ENCODE measurements around the gene FUCA1. TPM values are rescaled to one million over a fixed set of nuclear protein-coding genes. Genes with fewer than 3 reads are reported as not detected.

The FUCA1 gene
- total RNA-seq: 6.5 and 7.9 TPM in 2 replicates

GRCh38 chr1:23867895-23868556 lies at the start of gene FUCA1:
Gene FUCA1 (minus strand): TSS chr1:23868290. CDS start chr1:23868286, 4 bp downstream.

DNA sequence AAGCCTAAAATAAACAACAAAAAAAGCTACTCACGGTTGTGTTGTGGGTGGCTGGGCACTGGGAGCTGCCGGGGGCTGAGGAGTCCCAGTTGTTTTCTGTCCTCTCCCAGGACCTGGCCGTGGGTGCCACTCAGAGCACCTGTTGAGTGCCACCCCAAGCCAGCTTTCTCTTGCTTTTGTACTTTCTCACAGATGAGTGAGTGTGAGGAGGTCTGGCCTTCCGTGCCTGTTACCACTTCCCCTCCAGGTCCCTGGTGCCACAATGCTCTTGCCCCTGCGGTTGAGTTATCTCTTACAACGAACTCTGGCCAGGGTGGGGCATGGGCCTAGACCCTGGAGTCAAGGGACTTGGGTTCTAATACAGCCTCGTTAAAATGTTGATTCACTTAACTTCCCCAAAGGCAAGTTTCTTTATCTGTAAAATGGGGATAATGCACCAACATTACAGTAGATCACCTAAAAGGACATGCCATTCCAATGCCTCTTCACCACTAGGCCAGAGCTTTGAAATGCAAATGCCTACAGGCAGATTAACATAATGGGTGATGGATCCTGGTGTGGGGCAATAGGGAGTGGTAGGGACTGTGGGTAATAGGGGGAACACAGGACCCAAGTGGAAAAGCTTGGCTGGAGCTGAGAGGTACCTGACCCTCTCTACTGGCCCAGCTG lies 45.3 kb upstream of the FUCA1 start, which contains the start of gene CNR2:
Gene CNR2, minus strand, starts transcription at position 151 of the 669 bp plus-strand sequence. CDS start 37,745 bp downstream, outside the sequence.

DNA sequence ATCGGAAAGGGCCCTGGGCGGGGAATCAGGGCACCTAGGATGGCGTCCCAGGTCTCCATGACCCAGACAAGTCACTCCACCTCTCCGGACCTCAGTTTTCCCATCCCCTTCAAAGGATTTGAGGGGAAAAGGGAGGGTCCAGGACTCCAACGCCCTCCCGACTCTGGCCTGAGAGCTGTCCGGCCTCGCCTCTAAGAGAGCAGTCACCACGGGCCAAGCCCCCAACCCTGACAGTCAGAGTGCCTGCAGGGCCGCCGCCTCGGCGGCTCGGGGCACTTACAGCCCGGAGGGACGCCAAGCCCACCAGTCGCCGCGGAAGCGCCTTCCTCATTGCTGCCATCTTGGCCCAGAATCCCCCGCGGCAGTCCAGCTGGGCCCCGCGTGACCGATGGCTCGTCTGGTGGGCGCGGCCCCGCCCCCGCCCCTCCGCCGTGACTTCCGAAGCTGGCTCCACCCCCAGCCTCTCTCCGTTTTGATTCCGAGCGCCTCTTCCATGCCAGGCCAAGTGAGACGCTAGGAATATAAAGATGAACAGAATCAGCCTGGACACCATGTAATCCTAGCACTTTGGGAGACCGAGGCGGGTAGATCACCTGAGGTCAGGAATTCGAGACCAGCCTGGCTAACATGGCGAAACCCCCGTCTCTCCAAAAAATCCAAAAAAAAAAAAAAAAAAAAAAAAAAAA lies 42.9 kb downstream of the FUCA1 start, which contains the start of gene HMGCL:
Gene HMGCL, minus strand, starts transcription at position 354 of the 686 bp plus-strand sequence. Its CDS starts 14 bp downstream, at position 340.

DNA sequence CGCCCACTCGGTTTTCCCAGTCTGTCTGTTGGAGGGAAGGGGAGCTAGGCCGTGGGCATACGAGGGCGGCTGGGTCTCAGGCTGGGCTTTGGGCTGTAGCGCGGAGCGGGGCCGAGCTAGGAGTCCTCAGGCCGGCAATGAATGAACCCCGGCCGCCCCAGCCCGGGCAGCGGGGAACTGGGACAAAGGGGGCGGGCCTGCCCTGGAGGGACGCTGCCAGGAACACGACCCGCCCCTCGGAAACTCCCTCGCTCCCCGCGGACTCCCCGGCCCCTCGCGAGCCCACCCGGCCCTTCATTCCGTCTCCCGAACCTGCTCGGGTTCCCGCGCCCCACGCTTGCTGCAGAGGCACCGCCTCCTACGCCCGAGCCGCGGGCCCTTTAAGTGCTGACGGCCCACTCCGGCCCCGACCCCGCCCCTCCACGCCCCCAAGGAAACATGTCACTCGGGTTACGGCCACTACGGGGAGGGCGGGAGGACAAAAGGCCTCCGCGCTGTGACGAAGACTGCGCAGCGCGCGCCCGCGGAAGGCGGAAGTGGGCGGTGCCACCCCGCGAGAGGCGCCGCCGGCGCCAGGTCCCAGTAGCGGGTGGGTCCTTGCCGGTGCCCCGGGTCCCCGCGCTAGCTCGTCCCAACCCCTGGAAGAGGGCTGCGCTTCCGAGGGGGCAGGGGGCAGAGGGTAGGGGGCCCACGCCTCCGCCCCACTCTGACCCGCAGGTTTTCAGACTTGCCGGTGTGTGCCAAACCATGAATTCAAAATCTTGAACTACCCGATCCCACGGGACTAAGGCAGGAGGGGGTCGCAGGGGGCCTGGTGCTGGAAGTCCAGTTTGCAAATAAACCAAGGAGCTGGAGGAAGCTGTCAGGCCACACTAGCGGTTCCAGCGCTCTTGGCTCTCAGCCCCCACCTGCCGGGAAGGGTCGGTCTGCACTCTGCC lies 67.4 kb downstream of the FUCA1 start, which contains the start of gene GALE:
Gene GALE, minus strand, starts transcription at position 355 of the 938 bp plus-strand sequence. CDS start 1,747 bp downstream, outside the sequence.

Other genes with a start within 250 kb of the FUCA1 start
- 897 and 1,608 TPM in 2 replicates for gene RPL11, start 176.5 kb downstream of the FUCA1 start, total RNA-seq
- gene ELOA, start 124.8 kb downstream of the FUCA1 start, total RNA-seq: 17.6 and 19.2 TPM in 2 replicates
- gene PITHD1, start 89.9 kb downstream of the FUCA1 start, total RNA-seq: 37.7 and 44.2 TPM in 2 replicates
- gene LYPLA2, start 77.1 kb downstream of the FUCA1 start, total RNA-seq: 87.2 and 123 TPM in 2 replicates
- gene GALE, start 67.5 kb downstream of the FUCA1 start, total RNA-seq: 64.3 and 77.4 TPM in 2 replicates
- gene HMGCL, start 42.9 kb downstream of the FUCA1 start, total RNA-seq: 38.7 and 43.9 TPM in 2 replicates
- not detected in 2 replicates for gene CNR2, start 45.1 kb upstream of the FUCA1 start, total RNA-seq
- 113 and 177 TPM in 2 replicates for gene PNRC2, start 91.5 kb upstream of the FUCA1 start, total RNA-seq
- 90.9 and 140 TPM in 2 replicates for gene SRSF10, start 112.0 kb upstream of the FUCA1 start, total RNA-seq
- 0.30 and 0.32 TPM in 2 replicates for gene MYOM3, start 243.8 kb upstream of the FUCA1 start, total RNA-seq